ENCODE measurements around the gene EXOC4.

DNA sequence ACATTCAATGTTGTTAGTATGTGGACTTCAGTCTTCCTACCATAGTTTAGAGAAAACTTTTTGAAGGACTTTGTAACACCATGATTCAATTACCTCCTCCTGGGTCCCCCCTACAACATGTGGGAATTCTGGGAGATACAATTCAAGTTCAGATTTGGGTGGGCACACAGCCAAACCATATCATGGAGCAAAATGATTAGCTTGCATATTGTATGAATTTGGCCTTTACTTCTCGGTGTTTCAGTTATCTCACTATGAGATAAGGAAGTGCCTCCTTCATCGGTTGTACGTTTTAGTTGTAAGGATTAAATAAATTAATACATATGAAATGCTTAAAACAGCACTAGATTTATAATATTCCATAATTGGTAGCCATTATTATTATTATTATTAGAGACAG lies 428.7 kb downstream of the EXOC4 start:
- no peak for TF ChIP-seq POLR2A (IDR thresholded peaks at IDR 0.05; ENCODE audit: low read length)
- TF ChIP-seq GATA1 (IDR thresholded peaks at IDR 0.05; ENCODE audit: low read depth, low read length) = no peak

Data from erythroblast (primary cell).